Esophagus (tissue), 2 donors: ENCODE results near the gene TRAFD1. TPM values are rescaled to one million over a fixed set of nuclear protein-coding genes. Genes with fewer than 3 reads are reported as not detected.
A peak's percentile ranks its signal among the peaks of the same experiment; 100 is the strongest.
"Not testable (repeated sequence)": the region's sequence is repeated elsewhere in the genome, so short reads cannot be mapped to it uniquely, and the experiment has no call there.

Experiments used
- H3K27ac ChIP-seq, 2 donors: one replicate each; pipeline ENCODE4 v1.5.1; 2013; ENCODE audit warnings: low read depth in 2 of 2, mild to moderate bottlenecking in 2 of 2, inconsistent platforms in 1 of 2, low read length in 1 of 2, moderate library complexity in 1 of 2
- H3K27me3 ChIP-seq, 2 donors: one replicate each; pipeline ENCODE4 v1.6.1; 2013; ENCODE audit warnings: low read length in 2 of 2, control low read depth in 1 of 2, mild to moderate bottlenecking in 1 of 2; ENCODE audit not compliant: insufficient read depth in 2 of 2, control insufficient read depth in 1 of 2
- H3K36me3 ChIP-seq, 2 donors: one replicate each; pipeline ENCODE4 v1.6.1; 2013; ENCODE audit warnings: low read length in 1 of 2; ENCODE audit not compliant: control insufficient read depth in 2 of 2, insufficient read depth in 2 of 2
- H3K4me1 ChIP-seq, 2 donors: one replicate each; pipeline ENCODE4 v1.6.1; 2013; ENCODE audit warnings: low read length in 1 of 2; ENCODE audit not compliant: control insufficient read depth in 2 of 2, insufficient read depth in 2 of 2
- H3K4me3 ChIP-seq, 2 donors: one replicate each; pipeline ENCODE4 v1.5.1; 2013; ENCODE audit warnings: low read length in 2 of 2, mild to moderate bottlenecking in 2 of 2, low read depth in 1 of 2, moderate library complexity in 1 of 2
- H3K9me3 ChIP-seq, 2 donors: one replicate each; pipeline ENCODE4 v1.6.1; 2013; ENCODE audit warnings: mild to moderate bottlenecking in 2 of 2, low read depth in 1 of 2, low read length in 1 of 2, moderate library complexity in 1 of 2; ENCODE audit not compliant: control insufficient read depth in 2 of 2, insufficient read depth in 1 of 2
- WGBS, 2 donors: extraction: QIAGEN DNeasy Blood & Tissue Kit; methylation state at CpG; one replicate each; pipeline ENCODE4 v1.1.7; 2013; 5-methylcytosine and 5-hydroxymethylcytosine counted together
- polyA plus RNA-seq, 2 donors: library from polyadenylated mRNA; stranded (reverse); fragments of 200-250 nt; gene quantifications; one replicate each; pipeline ENCODE4 v1.2.3, GENCODE V29; 2013
- donor health status: healthy with polysubstance abuse.
- donor health status: Bipolar disorder and iron deficiency.

Gene TRAFD1, protein sequence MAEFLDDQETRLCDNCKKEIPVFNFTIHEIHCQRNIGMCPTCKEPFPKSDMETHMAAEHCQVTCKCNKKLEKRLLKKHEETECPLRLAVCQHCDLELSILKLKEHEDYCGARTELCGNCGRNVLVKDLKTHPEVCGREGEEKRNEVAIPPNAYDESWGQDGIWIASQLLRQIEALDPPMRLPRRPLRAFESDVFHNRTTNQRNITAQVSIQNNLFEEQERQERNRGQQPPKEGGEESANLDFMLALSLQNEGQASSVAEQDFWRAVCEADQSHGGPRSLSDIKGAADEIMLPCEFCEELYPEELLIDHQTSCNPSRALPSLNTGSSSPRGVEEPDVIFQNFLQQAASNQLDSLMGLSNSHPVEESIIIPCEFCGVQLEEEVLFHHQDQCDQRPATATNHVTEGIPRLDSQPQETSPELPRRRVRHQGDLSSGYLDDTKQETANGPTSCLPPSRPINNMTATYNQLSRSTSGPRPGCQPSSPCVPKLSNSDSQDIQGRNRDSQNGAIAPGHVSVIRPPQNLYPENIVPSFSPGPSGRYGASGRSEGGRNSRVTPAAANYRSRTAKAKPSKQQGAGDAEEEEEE
- polyA plus RNA-seq: 10 to 100 TPM; 10.8 to 24.9 TPM

DNA sequence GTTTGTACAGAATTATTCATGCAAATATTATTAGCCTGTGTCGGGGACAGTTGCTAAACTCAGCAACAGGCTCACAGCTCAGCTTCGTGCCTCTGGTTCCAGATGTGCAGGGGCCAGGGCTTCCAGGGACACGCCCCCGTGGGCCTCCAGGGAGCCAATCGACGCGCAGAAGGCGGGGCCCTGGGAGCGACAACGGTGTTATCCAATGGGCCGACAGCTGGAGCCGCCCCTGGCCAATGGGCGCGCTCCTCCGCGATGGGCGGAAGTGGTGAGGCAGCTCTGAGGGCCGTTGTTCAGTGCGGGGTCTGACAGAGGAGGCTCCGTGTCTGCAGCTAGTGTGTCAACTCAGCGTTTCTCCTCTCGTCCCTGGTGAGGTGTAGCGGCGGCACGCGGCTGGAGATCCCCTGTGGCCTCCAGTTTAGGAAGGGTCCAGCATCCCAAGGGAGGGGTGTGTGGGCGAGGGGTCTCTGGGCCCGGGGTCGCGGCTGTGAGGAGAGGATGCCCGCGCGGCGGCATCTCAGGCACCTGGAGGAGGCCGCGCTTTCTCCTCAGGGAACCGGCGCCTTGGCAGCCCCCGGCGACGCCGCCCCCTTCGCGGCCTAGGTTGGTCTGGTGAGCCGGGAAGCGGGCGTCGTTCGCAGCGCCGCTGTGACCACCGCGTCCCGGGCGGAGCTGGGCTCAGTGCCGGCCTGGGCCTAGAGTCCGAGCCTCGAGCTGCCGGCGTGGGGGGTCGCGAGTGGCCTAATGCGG lies at the start of gene TRAFD1:
Gene TRAFD1 (plus strand): TSS at position 311 of the 750 bp plus-strand sequence. CDS start 4,963 bp downstream, outside the sequence.
- peak within 1 kb of the TSS; percentile 93 to 98 for H3K4me3 ChIP-seq
- H3K27ac ChIP-seq: peak within 1 kb of the TSS; percentile 96 to 99
- no peaks in the 10 kb centered on the region for H3K9me3 ChIP-seq
- 0% methylated on average over 47 to 63 of the region's 63 CpGs for WGBS, 2 donors
- peaks cover 0 to 17% of the 10 kb centered on the region in 2 donors for H3K4me1 ChIP-seq
- no peaks in the 10 kb centered on the region for H3K36me3 ChIP-seq
- no peaks in the 10 kb centered on the region for H3K27me3 ChIP-seq

DNA sequence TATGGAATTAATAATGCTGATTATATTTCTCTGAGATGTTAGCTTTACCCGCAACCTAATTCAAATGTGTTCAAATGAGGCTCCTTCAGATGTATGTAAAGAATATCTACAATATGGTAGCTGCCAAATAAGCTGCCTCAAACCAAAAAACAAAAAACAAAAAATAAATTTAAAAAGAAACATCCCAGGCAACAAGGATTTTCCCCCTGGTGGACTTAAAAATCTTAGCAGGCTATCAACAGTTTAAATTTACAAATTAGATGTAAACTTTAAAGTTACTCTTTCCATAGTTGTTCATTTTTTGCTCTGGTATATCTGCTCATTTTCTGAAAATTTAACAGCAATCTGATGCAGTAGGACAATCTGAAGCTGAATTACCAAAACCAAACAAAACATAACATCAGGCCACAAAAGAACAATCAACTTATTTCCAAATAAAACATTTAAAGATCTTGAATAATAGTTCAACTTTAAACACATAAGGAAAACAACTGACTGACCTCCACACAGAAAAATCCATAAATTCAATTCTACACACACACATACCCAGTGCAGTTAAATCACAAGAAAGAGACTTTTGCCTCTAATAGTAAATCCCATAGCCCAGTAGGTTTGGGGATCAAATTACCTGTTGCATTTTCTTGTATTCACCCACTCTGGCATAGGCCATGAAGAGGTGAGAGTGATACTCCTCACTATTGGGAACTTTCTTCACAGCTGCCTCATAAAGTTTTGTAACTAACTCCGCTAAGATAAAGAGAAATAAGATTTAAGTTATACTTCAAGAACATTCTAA lies 38.1 kb upstream of the TRAFD1 start:
- Histone ChIP-seq H3K27ac (no peak overlapping the region), H3K36me3 (peaks cover 2 to 8% of the 10 kb centered on the region in 2 donors), H3K4me1 (no peaks in the 10 kb centered on the region), H3K4me3 (no peak overlapping the region), H3K27me3 (no peaks in the 10 kb centered on the region), H3K9me3 (no peaks in the 10 kb centered on the region)
- 95 to 99% methylated on average over 2 of the region's 2 CpGs for WGBS, 2 donors

DNA sequence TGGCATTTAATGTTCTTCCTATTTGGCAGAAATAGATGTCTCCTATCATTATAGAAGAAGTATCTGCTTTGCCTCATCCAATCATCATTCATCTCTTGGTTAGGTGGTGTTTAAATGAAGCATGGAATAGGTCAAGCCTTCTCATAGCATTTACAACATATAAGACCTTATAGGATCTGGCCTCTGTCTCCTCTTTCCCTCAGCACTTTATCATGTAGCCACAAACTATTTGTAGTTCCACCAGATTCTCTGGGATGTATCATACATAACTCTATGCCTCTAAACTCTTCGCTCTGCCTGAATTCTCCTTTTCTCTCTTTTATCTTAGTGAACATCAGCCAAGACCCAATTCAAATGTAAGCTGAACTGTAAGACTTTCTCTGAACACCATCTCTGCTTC lies 37.5 kb upstream of the TRAFD1 start:
- 93 to 100% methylated on average over 1 of the region's 1 CpG for WGBS, 2 donors
- H3K27me3 ChIP-seq: no peaks in the 10 kb centered on the region
- H3K9me3 ChIP-seq: no peaks in the 10 kb centered on the region
- H3K27ac ChIP-seq: no peak overlapping the region
- H3K4me1 ChIP-seq: no peaks in the 10 kb centered on the region
- H3K4me3 ChIP-seq: no peak overlapping the region
- peaks cover 2 to 8% of the 10 kb centered on the region in 2 donors for H3K36me3 ChIP-seq

DNA sequence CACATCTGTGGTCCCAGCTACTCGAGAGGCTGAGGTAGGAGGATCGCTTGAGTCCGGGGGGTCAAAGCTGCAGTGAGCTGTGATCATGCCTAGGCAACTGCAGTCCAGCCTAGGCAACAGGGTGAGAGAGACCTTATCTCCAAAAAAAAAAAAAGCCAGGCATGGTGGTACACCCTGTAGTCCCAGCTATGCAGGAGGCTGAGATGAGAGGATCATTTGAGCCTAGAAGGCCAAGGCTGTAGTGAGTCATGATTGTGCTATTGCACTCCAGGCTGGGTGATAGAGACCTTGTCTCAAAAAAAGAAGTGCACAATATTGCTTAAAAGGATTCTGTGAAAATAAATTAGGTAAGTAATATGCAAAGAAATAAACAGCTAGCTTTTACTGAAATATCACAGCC lies 33.8 kb upstream of the TRAFD1 start:
- 96% methylated on average over 3 of the region's 3 CpGs for WGBS, 2 donors
- Histone ChIP-seq H3K9me3 (no peaks in the 10 kb centered on the region), H3K27me3 (no peaks in the 10 kb centered on the region), H3K4me1 (no peaks in the 10 kb centered on the region), H3K27ac (no peak overlapping the region), H3K36me3 (peaks cover 4 to 8% of the 10 kb centered on the region in 2 donors), H3K4me3 (no peak overlapping the region)

DNA sequence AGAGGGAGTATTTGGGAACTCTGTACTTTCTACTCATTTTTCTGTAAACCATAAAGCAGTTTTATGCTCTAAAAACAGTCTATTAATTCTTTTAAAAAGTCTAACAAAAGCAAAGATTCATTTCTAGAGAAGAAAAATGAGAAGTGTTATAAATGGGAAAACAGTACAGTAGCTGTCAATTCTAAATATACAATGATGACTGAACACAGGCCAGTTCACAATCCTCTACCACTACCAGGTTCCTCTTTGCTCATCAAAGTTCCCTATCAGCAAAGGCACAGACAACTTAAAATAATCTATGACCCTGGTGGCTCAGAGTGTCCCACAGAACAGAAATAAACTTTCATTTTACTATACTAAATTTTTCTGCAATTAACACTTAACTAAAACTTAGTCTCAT lies 29.3 kb upstream of the TRAFD1 start:
- Histone ChIP-seq H3K9me3 (no peaks in the 10 kb centered on the region), H3K27ac (no peak overlapping the region), H3K27me3 (no peaks in the 10 kb centered on the region), H3K36me3 (peaks cover 5 to 6% of the 10 kb centered on the region in 2 donors), H3K4me1 (no peaks in the 10 kb centered on the region), H3K4me3 (no peak overlapping the region)

DNA sequence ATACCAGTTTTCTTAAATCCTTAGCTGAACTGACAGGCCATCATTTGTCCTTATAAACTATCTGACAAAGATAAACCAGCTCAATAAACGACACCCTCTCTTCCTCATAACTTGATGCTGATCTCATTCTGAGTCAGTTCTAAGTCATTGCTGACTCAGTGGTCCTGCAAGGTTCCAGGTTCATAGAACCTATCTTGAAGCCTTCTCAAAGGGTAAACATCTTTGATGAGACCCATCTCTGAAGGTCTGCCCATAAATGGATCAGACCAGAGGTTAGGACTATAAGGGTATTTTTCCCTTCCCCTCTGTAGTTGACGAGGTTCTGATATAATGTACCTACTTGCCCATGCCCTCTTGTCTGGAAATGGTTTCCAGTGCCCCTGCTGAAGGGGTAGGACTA lies 28.7 kb upstream of the TRAFD1 start:
- peak overlapping the region; percentile 18 to 81 for H3K27ac ChIP-seq
- H3K4me3 ChIP-seq: no peak overlapping the region
- no peaks in the 10 kb centered on the region for H3K9me3 ChIP-seq
- no peaks in the 10 kb centered on the region for H3K4me1 ChIP-seq
- peaks cover under 1 to 5% of the 10 kb centered on the region in 2 donors for H3K36me3 ChIP-seq
- H3K27me3 ChIP-seq: no peaks in the 10 kb centered on the region
- WGBS, 2 donors: 41 to 53% methylated on average over 2 of the region's 2 CpGs

DNA sequence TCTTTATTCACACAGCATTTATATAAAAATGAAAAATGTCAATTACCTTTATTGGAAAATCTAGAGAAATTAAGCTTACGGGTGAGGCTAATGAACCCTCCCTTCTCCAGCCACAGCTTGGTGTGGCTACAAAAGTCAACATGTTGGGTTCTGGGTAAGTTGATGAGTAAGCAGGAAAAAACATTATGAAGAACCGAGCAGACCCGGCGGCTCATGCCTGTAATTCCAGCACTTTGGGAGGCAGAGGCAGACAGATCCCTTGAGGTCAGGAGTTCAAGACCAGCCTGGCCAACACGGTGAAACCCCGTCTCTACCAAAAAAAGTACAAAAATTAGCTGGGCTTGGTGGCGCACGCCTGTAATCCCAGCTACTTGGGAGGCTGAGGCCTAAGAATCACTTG lies 27.7 kb upstream of the TRAFD1 start:
- H3K27ac ChIP-seq: peak overlapping the region in 1 of 2 donors; percentile 42
- WGBS, 2 donors: 82 to 90% methylated on average over 8 of the region's 8 CpGs
- H3K4me1 ChIP-seq: no peaks in the 10 kb centered on the region
- peaks cover 0 to 5% of the 10 kb centered on the region in 2 donors for H3K36me3 ChIP-seq
- H3K9me3 ChIP-seq: no peaks in the 10 kb centered on the region
- no peak overlapping the region for H3K4me3 ChIP-seq
- no peaks in the 10 kb centered on the region for H3K27me3 ChIP-seq

DNA sequence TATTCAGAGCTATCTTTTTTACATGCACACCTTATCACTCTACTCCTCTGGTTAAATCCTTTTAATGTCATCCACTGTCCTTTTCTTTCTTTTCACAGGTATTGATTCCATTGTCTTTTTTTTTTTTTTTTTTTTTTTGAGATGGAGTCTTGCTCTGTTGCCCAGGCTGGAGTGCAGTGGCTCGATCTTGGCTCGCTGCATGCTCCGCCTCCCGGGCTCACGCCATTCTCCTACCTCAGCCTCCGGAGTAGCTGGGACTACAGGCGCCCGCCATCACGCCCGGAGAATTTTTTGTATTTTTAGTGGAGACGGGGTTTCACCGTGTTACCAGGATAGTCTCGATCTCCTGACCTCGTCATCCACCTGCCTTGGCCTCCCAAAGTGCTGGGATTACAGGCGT lies 24.9 kb upstream of the TRAFD1 start:
- H3K27me3 ChIP-seq, H3K4me3 ChIP-seq, H3K9me3 ChIP-seq, H3K27ac ChIP-seq, H3K4me1 ChIP-seq, H3K36me3 ChIP-seq: not testable (repeated sequence)
- 96 to 97% methylated on average over 15 of the region's 15 CpGs for WGBS, 2 donors

DNA sequence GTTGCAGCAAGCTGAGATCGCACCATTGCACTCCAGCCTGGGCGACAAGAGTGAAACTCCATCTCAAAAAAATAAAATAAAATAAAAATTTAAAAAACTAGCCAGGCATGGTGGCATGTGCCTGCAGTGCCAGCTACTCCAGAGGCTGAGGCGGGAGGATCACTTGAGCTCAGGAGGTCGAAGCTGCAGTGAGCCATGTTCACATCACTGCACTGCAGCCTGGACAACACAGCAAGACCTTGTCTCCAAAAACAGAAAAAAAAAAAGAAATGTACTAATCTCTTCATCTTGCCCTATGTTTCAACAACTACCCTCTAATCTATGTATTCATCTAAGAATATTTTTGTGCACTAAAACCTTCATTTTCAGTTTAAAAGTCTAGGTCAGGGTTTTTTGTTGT lies 23.2 kb upstream of the TRAFD1 start:
- Histone ChIP-seq H3K9me3 (no peaks in the 10 kb centered on the region), H3K36me3 (peaks cover 0 to 5% of the 10 kb centered on the region in 2 donors), H3K4me1 (peaks cover 2 to 5% of the 10 kb centered on the region in 2 donors), H3K27ac (no peak overlapping the region), H3K4me3 (no peak overlapping the region), H3K27me3 (no peaks in the 10 kb centered on the region)
- WGBS, 2 donors: 97% methylated on average over 4 of the region's 4 CpGs
